T1000 (cell line): ENCODE data around the gene CKS2.
"Not testable (repeated sequence)": the region's sequence is repeated elsewhere in the genome, so short reads cannot be mapped to it uniquely, and the experiment has no call there.

ENCODE experiments used
- DNase-seq: peaks from one replicate; lab custom pipeline; 2025; ENCODE audit warnings: mixed read lengths; lab: John Stamatoyannopoulos, UW

CKS2 gene

GRCh38 chr9:89310475-89311345 is at the start of gene CKS2:
Gene CKS2, plus strand, starts transcription at chr9:89311195. Its CDS starts 98 bp downstream, at chr9:89311293.
- DNase-seq, result peak; percentile 99

DNA sequence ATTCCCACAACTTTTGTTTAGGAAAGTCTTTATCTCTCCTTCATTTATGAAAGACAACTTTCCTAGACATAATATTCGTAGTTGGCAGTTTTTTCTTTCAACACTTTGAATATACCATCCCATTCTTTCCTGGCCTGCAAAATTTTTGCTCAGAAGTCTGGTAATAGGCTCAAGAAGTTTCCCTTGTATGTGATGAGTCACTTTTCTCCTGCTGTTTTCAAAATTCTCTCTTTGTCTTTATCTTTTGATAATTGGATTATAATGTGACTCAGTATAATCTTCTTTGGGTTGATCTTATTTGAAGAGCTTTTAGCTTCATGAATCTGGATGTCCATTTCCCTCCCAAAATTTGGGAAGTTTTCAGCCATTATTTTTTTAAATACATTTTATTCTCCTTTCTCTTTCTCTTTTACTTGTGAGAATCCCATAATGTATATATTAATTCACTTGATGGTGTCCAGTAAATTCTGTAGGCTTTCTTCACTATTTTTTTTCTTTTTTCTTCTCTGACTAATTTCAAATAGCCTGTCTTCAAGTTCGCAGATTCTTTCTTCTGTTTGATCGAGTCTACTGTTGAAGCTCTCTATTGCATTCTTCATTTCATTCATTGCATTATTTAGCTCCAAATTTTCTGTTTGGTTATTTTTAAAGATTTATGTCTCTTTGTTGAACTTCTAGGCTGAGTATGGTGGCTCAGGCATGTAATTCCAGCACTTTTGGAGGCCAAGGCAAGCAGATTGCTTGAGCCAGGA is 37.3 kb upstream of the CKS2 start:
- no peak for DNase-seq

DNA sequence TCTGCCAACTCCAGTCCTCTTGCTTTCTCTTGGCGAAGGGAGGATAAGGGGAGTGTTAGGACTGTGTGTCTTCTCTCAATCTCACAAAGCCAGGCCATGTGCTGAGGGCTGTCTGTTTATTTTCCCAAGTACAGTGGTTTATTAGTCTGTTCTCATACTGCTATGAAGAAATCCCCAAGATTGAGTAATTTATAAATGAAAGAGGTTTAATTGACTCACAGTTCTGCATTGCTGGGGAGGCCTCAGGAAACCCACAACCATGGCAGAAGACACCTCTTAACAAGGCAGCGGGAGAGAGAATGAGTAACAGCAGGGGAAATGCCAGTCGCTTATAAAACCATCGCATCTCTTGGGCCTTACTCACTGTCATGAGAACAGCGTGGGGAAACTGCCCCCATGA is 36.2 kb upstream of the CKS2 start:
- peak; percentile 66 for DNase-seq

- not testable (repeated sequence) for DNase-seq
Measured at GRCh38 chr9:89276040-89276439, 35.0 kb upstream of the CKS2 start.

- DNase-seq, result no peak
Measured at GRCh38 chr9:89277043-89277442, 34.0 kb upstream of the CKS2 start.

GRCh38 chr9:89277454-89277853 is 33.5 kb upstream of the CKS2 start:
- DNase-seq, result no peak

DNA sequence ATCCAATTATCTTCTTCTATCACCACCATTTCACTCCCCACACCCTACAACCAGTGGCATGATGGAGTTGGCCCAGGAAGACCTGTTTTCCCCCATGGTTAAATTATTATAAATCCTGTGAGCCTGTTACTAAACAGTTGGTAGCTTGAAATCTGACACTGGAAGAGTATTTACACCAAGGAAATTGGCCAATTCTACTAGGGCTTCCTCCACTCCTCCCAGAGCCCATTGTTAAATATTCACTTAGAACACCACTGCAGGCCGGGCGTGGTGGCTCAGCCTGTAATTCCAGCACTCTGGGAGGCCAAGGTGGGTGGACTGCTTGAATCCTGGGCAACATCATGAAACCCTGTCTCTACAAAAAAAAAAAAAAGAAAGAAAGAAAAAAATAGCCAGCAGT is 32.4 kb upstream of the CKS2 start:
- DNase-seq, result no peak

GRCh38 chr9:89278997-89279739 is 31.8 kb upstream of the CKS2 start:
- peak; percentile 5 for DNase-seq

GRCh38 chr9:89281106-89281505 is 29.9 kb upstream of the CKS2 start:
- no peak for DNase-seq

DNA sequence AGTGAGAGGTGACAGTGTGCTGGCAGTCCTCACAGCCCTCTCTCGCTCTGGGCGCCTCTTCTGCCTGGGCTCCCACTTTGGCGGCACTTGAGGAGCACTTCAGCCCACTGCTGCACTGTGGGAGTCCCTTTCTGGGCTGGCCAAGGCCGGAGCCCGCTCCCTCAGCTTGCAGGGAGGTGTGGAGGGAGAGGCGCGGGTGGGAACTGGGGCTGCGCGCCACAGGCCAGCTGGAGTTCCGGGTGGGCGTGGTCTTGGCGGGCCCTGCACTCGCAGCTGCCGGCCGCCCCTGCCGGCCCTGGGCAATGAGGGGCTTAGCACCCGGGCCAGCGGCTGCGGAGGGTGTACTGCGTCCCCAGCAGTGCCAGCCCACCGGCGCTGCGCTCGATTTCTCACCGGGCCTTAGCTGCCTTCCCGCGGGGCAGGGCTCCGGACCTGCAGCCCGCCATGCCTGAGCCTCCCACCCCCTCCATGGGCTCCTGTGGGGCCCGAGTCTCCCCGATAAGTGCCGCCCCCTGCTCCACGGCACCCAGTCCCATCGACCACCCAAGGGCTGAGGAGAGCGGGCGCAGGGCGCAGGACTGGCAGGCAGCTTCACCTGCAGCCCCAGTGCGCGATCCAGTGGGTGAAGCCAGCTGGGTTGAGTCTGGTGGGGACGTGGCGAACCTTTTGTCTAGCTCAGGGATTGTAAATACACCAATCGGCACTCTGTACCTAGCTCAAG is 28.6 kb upstream of the CKS2 start:
- not testable (repeated sequence) for DNase-seq

- DNase-seq, result no peak
Measured at GRCh38 chr9:89284076-89284475, 26.9 kb upstream of the CKS2 start.

DNA sequence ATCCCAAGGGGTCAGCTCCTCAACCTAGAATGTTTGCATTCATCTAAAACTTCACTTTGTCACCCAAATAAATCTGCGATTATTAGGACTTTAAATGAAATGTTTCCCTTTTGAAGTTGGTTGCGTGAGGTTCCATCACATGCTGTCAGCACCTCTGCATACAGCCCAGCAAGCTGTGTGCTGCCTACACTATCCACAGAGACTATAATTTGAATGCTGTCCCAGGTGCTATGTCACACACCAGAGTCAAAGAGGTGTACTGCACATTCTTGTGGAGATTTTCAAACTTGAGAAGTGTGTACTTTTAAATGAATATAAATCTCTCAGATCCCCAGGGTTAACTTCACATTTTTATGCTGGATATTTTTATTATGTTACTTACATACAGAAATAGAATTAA is 19.3 kb upstream of the CKS2 start:
- no peak for DNase-seq

DNA sequence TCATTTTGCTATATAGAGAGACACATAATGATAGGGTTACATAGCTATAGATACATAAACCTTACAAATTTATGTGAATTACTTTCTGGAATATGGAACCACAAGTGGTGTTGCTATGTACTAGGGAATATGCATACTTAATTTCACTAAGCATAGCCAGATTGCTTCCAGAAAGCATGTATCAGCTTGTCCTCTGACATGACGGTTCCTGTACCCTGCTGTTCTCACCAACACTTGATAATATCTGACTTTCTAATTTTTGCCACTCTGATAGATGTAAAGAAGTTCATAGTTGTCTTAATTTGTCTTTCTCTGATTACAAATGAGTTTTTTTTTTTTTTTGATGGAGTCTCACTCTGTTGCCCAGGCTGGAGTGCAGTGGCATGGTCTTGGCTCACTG is 18.0 kb upstream of the CKS2 start:
- no peak for DNase-seq

DNA sequence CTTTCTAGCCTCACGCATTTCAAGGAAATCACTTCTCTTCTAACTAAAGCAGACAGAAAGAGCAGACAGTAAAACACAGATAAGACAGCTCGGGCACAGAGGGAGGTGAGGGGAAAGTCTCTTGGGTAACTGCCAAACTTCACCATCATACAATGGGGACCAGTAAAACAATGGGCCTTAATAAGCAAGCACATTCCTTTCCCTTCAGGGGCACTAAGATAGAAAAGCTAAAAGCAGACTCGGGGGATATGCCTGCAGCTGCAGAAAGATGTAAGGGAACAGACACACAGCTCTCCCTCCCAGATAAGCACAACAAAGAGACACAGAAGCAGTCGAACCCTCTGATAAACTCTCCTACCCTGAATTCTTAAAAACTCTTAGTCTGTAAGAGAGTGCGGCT is 15.6 kb upstream of the CKS2 start:
- DNase-seq, result no peak

DNA sequence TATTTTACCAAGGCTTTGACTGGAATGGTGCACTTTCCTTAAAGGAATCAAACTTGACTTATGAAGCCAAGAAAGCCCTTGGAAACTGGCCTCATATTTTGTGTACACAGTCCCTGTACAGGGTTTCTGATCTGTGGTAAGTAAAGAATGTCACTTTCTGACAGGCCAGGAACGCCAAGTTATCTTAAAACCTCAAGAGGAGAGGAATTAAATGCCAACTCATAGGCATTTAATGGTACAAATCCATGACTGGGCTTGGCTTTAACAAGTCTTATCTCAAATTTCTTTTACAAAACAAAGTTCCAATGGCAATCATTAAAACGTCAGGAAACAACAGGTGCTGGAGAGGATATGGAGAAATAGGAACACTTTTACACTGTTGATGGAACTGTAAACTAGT is 9.0 kb upstream of the CKS2 start:
- not testable (repeated sequence) for DNase-seq

- DNase-seq, result no peak
Measured at GRCh38 chr9:89304020-89304833, 6.8 kb upstream of the CKS2 start.

DNA sequence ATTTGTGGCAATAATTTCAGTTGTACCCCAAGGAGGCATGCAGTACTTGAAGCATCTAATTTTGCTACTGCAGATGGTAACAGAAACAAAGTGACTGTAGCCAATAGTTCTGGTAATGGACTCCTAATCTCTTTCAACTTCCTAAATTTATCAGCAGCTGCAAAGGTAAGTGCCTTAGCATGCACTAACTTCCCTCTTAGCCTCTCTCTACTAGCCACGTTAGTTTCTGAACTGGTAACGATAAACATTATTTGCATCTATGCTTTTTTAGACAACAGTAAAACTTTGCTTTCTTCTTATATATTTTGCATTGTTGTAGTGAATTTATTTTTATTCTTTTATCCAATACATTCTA is 6.2 kb upstream of the CKS2 start:
- no peak for DNase-seq

DNA sequence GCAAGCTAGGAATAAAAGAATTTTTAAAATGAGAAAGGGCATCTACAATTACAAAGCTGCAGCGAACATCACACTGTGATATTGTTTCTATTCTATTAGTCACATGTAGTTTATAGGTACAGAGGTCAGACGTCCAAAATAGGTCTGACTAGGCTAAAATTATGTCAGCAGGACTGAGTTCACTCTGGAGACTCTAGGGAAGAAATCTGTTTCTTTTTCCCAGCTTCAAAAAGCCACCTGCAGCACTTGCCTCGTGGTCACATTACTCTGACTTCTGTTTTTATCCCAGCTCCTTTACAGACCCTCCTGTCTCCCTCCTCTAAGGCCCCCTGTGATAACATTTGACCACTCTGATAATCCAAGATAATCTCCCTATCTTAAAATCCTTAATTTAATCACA is 5.1 kb upstream of the CKS2 start:
- DNase-seq, result no peak

DNA sequence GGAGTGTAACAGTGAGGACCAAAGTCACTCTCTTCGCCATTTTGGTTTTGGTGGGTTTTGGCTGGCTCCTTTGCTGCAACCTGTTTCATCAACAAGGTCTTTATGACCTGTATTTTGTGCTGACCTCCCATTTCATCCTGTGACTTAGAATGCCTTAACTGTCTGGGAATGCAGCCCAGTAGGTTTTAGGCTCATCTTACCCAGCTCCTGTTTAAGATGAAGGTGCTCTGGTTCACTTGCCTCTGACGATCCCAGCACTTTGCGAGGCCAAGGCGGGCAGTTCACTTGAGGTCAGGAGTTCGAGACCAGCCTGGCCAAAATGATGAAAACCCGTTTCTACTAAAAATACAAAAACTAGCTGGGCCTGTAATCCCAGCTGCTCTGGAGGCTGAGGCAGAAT is 1.8 kb upstream of the CKS2 start:
- no peak for DNase-seq

GRCh38 chr9:89309608-89310474 is 1.2 kb upstream of the CKS2 start:
- DNase-seq, result no peak
